NCI-H128 (cell line): ENCODE data around the gene RERE.
A peak's percentile ranks its signal among the peaks of the same experiment; 100 is the strongest.

ENCODE experiments used
- DNase-seq: peaks from one replicate; lab custom pipeline; 2025; ENCODE audit not compliant: unreplicated experiment; lab: John Stamatoyannopoulos, UW

RERE gene

DNA sequence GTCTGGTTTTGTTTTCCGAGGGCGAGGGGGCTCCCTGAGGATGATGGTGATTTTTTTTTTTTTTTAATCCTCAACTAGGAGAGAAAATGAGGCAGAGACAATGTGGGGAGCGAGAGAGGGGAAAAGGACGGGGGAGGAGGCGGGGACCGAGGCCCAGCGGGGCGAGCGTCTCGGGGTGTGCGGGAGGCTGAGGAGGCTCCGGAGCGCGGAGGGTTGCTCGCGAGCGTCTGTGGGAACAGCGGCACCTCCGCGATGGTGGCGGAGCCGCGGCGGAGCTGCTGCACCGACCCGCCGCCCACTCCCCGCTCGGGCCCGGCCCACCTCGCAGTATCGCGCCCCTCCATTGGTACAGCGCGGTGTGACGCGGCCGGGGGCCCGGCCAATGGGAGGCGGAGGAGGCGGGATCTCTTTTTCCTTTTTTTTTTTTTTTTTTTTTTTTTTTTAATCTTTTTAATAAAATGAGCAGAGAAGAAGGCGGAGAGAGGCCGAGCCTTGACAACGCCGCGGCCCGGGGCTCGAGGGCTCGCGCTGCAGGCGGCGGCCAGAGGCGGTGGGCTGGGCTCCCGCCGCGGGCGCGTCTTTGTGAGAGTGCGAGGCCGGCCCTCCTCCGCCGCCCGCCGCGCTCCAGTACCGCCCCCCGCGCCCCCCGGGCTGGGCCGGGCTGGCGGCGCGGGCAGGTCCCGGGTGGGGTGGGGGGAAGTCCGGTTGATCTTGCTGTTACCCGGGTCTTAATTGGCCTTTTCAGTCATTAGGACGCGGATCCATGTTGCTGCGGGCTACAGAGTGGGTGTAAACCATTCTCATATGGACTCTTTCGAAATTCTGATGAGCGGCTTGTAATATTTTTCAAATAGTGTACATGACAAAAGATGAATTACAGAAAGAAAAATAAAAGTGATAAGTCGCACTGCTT lies at the start of gene RERE:
TSS of gene RERE (minus strand) at position 229 of the 913 bp plus-strand sequence.
- peak; percentile 92 for DNase-seq

DNA sequence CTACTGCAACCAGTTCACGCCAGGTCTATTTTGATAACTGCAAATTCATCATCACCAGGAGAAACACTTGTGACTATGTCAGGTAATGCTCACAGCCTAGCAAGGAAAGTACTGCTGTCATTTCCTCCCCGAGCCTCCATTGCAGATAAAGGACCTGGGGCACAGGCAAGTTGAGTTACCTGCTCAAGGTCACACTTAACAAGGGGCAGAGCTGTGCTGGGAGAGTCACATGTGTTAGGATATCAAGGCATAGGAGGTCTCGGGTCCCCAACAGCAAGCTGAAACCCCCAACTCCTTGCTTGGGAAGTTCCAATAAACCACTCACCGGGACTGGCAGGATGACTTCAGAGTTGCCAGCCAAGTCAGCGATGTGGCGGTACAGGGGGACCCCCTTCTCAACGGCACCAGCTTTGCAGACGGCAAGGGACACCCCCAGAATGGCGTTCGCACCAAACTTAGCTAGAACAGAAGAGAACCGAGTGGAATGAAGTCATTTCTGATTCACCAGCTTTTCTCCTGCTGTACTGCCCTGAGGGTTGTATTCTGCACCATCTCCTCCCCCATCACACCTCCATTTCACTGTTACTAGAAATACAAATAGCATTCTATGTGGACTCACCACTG lies 49.5 kb upstream of the RERE start:
- no peak for DNase-seq

DNA sequence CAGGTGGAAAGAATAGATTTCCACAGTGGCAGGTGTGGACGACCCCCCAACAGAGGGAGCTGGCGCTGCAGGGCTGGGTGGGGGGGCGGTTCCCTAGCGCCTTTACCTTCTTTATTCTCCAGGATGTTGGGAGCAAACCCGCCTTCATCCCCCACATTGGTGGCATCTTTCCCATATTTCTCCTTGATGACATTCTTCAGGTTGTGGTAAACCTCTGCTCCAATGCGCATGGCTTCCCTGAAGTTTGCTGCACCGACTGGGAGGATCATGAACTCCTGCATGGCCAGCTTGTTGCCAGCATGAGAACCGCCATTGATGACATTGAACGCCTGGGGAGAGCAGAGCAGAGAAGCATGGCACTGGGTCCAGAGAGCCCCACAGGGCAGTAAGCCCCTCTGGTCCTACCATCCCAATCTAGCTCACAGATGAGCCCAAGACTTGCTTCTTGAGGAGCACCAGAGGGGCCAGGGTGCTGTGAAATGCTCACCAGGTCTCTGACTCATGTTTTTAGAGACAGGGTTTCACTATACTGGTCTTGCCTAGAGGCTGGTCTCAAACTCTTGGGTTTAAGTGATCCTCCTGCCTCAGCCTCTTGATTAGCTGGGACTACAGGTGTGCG lies 48.8 kb upstream of the RERE start:
- no peak for DNase-seq

DNA sequence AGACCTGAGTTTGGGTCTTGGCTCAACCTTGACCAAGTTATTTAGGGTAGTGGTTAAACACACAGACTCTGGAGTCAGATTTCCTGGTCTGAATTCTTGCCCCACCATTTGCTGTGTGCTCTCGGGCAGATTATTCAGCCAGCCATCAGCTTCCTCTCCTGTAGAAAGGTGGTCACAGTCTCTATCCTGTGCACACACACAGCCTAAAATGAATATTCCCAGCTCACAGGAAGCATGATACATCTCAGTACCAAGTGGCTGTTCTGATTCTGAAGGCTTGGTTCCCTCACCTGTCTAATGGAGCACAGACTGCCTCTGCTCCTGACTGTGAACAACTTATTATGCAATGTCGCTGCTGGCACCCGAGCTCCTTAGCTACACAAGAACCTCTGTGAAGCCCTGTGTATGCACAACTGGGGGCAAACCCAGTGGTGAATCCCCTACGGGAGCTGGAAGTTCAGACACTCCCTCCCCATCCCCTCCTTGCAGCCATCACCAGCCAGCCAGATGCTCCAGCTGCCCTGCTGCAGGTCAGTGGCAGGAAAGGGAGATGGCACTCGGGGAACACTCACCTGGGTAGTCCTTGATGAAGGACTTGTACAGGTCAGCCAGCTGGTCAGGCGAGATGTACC lies 47.4 kb upstream of the RERE start:
- no peak for DNase-seq

DNA sequence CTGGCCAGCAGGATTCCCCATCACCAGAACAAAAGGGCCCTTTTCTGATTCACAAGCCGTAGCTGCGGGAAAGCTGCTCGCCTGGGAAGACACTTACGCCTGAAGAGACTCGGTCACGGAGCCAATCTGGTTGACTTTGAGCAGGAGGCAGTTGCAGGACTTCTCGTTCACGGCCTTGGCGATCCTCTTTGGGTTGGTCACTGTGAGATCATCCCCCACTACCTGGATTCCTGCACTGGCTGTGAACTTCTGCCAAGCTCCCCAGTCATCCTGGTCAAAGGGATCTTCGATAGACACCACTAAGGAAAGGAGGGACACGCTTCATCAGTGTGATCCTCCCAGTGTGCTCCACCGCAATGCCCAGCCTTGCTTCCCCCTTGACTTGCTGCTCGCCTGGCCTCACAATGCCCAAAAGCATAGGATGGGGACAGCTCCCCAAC lies 46.4 kb upstream of the RERE start:
- DNase-seq = no peak

DNA sequence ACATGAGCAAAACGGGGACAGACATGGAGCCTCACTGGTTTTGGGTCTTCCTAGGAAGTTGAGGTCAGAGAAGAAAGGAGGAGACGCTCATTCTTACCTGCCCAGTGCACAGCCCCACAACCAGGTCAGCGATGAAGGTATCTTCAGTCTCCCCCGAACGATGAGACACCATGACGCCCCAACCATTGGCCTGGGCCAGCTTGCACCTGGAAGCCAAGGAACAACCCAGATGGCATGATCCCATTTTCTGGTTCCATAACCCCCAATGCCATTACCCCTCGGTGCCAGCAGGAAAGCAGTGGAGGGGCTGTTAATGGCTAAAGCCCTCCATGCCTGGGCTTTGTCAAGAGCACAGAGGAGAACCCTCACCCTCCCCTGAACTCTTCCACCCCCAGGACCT lies 45.7 kb upstream of the RERE start:
- no peak for DNase-seq

DNA sequence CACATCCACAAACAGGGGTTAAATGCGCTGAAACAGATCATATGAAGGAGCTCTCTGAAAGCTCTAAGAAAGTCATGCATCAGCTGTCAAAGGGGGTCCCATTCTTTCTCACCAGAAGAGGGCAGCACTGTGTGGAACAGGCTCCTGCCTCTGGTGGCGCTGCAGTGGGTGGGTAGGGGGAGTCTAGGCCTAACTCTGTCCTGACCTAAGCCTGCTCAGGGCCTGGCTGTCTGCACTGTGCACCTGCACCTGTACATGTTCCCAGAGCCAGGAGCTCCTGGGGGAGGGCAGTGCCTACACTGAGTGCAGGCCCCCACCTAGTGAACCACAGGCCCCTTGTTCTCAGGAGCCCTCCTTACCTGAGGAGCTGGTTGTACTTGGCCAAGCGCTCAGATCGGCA lies 45.1 kb upstream of the RERE start:
- DNase-seq = no peak

DNA sequence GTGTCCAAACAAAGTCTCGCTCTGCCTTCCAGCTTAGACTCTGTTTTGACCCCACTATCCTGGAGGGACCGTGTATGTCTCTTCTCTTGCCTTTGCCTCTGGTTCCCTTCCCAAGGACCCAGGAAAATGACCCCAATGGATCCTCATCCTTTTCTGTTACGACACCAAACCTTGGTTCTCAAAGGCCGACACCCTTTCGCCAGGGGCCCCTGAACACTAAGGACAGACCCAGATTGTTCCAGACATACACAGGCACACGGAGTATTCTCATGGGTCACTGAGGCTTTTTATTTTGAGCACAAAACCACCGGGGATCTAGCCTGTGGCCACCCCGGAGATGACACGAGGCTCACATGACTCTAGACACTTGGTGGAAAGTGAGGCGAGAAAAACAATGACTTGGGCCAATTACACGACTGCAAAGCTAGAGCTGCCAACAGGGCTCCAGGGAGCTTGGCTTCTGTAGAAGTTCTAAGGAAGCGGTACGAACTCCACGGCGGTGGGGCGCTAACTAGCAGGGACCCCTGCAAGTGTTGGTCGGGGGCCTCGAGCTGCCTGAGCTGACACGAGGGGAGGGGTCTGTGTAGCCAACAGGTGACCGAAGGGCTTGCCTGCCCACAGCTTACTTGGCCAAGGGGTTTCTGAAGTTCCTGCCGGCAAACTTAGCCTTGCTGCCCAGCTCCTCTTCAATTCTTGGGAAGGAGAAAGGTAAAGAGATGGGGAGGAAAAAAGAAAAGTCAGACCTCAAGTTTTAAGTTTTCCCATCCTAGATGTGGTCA lies 43.5 kb upstream of the RERE start:
- no peak for DNase-seq

DNA sequence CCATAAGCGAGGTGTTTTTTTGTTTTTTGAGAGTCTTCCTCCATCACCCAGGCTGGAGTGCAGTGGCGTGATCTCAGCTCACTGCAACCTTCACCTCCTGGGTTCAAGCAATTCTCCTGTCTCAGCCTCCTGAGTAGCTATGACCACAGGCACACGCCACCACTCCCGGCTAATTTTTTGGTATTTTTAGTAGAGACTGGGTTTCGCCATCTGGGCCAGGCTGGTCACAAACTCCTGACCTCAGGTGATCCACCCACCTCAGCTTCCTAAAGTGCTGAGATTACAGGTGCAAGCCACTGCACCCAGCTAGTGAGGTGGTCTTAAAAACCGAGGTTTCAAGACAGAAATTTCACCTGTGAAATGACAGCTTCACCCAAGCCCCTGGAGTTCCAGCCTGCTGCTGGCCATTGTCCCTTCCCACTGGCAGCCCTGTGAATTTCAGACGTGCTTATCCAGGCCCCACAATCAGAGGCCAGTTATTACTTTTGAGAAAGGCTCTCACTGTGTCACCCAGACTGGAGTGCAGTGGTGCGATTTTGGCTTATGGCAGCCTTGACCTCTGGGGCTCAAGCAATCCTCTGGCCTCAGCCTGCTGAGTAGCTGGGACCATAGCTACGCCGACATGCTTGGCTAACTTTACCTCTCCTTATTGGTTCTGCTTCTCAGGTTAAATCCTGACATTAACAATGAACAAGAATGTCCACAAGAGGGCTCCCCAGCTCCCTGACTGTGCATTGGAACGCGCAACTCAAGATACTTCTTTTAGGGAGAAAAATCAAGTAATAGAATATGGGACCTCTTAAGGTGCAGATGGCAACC lies 41.7 kb upstream of the RERE start:
- DNase-seq = no peak

DNA sequence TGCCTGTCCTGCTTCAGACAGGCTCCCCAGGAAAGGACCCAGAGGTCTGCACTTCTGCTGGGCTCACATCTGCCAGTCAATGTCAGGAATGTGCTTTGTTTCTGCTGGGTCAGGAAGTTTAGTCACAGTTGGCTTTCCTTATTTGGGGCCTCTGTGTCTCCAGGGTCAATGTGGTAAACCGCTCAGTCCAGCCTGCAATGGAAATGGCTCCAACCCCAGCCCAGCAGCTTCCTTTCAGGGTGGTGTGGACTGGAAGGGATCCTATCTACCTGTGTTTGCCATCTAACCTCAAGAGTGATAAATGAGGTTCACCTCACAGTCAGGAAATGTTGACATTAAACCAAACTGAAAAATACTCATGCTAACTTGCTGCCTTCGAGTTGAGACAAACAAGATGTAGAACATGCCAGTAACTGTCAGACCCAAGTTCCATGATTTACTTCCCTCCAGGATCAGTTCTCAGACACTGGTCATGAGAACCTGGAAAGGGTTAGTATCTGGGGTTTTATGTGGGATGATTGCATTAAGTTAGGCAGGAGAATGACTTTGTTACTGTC lies 40.8 kb upstream of the RERE start:
- no peak for DNase-seq

DNA sequence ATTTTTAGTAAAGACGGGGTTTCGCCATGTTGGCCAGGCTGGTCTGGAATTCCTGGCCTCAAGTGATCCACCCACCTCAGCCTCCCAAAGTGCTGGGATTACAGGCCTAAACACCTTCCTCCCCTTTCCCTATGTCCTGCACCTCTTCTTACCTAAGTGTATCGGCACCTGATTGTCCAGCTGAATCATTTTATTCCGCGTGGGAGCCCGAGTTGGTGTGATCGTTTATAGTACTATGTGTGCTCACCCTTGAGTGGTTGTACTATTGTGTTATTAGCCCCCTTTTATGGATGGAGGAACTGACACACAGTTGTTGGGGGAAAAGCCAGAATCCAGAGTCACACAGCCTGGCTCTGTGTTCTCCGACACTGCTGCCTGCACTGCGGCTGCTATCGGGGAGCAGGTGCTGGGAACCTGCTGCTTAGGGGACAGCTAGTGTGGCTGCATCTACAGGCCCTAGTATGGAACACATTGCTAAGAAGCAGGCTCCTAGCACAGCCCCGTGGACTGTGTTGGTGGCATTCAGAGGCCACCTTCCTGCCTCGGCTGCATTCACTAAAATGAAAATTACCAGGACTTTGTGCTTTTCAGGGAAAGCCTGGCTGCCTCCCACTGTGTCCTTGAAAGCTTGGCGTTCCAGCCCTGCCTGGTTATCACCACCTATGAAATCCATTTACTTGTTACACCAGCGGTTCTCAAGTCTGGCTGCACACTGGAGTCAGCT lies 39.4 kb upstream of the RERE start:
- DNase-seq = no peak

DNA sequence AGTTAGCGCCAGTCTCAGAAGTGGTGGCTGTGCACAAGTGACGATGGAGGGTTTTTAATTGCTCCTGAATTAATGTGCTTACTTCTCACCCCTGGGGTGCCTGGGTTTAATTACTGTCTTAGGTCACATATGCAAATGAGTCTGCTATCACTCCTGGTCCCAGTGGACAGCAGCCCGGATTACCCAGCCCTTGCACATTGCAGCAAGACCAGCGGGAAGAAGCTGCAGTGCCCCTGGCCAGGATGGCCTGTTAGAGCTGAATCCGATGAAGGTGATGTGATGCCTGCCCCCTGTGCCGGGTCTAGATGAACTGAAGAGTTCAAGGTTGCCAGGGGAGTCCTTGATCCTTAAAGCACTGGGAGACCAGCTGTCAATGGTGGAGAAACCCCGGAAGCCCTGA lies 36.8 kb upstream of the RERE start:
- DNase-seq = no peak

DNA sequence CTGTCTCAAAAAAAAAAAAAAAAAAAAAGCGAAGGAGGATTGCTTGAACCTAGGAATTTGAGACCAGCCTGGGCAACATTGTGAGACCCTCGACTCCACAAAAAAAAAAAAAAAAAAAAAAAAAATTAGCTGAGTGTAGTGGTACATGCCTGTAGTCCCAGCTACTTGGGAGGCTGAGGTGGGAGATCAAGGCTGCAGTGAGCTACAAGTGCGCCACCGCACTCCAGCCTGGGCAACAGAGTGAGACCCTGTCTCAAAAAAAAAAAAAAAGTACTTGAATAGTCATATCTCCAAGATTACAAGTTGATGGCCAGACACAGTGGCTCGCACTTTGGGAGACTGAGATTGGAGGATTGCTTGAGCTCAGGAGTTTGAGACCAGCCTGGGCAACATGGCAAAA lies 33.6 kb upstream of the RERE start:
- no peak for DNase-seq

DNA sequence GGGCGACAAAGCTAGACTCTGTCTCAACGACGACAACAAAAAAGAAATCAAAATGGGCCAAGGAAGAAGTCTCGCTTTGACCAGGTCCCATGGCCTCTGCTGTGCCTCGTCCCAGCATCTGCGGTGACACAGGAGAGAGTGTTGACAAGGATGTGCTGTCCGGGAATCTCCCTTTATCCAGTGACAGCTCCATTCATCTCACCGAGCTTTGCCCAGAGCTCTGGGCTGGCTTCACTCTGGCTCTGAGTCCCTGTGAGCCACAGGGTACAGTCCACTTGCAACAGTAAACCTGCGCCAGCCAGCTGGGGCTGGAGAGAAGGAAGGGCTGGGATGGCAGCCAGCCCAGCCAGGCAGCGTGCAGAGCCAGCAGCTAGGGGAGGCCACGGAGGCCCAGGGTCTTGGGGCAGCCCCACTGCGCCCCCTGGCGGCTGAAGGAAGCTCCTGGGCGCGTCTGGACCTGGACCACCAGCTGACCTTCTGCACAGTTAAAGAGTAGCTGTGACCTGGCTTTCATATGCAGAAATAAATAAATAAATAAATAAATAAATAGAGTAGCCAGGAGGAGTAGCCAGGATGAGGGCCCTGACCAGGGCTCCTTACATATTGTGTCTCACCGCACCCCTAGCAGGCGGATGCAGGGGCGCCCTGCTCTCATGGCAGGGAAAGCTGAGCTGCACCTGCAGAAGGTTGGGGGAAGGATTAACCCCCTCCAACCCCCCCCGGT lies 31.4 kb upstream of the RERE start:
- peak; percentile 96 for DNase-seq

DNA sequence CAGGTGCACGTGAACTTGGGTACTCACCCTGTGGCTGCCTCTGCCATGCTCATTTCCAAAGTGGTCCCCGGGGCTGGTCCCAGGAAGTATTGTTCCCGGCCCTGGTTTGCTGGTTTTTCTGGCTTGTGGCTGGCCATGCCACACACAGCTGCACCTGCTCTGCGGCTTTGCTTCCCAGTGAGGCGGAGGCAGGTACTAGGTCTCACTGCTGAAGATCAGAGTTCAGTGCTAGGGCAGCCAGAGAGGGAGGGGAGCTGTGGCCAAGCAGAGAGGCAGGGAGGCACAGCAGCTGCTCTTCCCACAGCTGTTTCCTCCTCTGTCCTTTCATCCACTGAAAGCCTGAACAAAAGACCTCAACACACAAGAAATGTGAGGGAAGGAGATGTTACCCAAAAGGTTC lies 30.6 kb upstream of the RERE start:
- no peak for DNase-seq

DNA sequence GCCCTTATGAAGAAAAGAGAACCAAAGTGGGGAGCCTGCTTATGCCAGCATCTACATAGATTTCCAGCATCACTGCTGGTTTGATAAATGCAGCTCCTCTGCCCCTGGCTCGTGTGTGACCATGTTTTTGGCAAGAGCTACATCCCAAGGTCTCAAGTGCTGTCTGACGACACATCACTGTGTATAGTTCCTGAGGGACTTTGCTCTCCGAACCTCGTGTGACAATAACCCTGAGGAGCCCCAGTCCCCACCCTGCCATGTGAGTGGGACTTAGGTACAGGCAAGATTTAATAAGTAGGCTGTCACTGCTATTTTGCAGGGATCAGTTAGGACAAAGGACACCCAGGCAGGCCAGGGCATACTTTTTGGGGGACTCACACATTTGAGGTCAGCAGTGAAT lies 28.8 kb upstream of the RERE start:
- no peak for DNase-seq

DNA sequence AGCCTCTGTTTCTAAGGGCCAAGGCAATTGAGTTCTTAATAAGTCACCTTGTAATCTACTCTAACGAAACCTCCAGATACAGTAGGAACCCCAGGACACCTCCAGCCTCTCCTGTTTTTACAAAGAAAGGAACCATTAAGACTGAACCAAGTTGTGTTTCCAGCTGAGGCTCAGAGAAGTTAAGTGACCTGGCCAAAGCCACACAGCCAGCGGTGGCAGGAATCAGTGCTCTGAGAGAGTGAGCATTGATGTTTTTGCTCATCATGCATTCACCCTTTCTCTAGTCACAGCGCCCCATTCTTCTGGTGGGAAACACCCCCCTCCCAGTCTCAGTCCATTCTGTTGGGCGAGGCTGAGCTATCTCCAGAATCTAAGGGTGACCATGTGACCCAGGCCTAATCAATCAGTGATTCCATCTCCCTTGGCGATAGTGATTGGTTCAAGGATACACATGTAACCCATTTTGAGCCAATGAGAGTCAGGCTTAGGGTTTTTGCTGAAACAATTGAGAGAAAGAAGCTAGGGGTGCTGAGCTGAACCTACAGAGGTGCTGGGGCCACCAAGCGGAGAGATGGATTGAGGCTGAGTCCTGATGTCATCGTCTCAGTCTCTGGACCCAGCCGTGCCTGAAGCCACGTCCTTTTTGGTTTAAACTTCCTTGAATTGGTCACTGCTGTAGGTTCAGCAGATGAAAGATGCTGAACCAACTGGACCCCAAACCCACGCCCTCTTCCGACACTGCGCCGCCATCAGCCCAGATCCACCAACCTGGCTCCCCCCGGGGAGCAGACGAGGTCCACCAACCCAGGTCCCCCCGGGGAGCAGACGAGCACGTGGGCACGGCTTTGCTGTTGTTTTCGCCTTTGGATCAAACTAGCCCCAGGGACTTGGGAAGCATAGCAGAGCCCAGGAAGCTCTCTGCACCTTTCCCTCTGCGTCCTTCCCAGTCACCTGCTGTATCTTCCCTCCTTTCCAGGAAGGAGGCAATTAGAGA lies 28.0 kb upstream of the RERE start:
- DNase-seq = no peak
